Measurements from ENCODE around the gene ADK.

DNA sequence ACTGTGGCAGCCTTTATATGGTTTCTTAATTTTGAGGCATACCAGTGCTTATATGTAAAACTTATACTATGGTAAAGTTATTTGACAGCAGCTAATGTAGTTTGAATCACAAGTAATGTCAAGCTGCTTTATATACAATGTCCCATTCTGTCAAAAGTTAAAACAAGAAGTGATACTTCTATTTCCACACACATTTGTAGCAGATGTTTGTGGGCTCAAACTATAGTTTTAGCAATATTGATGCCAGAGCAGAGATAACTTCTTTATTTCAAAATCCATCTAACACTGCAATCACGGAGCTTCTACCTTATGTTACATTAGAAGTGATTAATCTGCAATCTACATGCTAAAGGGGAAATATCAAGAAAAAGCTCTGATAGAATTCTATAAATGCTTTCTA, 149.6 kb downstream of the ADK start:
- TF ChIP-seq, protein P1, sequence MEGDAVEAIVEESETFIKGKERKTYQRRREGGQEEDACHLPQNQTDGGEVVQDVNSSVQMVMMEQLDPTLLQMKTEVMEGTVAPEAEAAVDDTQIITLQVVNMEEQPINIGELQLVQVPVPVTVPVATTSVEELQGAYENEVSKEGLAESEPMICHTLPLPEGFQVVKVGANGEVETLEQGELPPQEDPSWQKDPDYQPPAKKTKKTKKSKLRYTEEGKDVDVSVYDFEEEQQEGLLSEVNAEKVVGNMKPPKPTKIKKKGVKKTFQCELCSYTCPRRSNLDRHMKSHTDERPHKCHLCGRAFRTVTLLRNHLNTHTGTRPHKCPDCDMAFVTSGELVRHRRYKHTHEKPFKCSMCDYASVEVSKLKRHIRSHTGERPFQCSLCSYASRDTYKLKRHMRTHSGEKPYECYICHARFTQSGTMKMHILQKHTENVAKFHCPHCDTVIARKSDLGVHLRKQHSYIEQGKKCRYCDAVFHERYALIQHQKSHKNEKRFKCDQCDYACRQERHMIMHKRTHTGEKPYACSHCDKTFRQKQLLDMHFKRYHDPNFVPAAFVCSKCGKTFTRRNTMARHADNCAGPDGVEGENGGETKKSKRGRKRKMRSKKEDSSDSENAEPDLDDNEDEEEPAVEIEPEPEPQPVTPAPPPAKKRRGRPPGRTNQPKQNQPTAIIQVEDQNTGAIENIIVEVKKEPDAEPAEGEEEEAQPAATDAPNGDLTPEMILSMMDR (IDR thresholded peaks at IDR 0.05), result no peak
- TF ChIP-seq POLR2A (IDR thresholded peaks at IDR 0.05), result no peak

Measured in heart left ventricle (tissue), 13 donors.